ENCODE data around the gene GNPTG. TPM values are rescaled to one million over a fixed set of nuclear protein-coding genes. Genes with fewer than 3 reads are reported as not detected.

The GNPTG gene
- total and polyA plus RNA-seq, 2 of the 13 experiments (the other 11 are each of a cell fraction or from before 2014, with no cell fraction given) = 22.7 to 71.1 TPM

DNA sequence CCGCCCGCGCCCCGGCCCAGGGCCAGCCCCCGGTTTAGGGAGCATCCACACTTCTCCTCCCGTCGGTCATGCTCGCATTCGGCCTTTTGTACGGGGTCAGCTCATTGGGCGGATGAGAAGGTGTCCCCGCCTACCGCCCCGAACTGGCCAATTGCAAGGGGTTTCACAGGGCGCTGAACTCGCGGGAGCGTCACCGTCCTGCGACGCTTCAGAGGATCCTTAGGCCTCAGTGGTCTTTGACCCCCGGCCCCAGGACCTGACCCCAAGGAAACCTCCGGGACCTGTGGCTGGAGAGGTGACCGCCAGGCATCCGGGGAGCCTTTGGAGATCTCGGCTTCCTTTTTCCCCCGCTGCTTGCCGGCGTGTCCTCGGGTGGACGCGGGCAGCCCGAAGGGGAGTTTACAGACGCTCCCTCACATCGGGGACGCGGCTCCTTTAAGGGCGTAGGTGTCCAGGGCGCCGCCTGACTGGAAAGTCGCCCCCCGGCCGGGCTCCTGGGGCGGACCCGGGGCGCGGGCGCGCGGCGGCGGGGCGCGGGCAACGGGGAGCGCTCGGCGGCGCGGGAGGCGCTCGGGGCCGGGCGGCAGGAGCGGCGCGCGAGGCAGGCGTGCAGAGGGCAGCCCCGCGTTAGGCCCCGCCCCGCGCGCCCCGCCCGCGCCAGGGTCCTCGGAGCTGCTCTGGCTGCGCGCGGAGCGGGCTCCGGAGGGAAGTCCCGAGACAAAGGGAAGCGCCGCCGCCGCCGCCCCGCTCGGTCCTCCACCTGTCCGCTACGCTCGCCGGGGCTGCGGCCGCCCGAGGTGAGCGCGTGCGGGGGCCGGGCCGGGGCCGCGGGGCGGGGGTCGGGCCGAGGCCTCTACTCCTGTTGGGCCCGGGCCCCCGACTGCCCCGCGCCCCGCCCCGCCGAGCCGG, 42.5 kb upstream of the GNPTG start, which contains the start of gene UBE2I (continued):
- TF ChIP-seq ZNF180 (CRISPR knock-in tag; IDR thresholded peaks at IDR 0.05; ENCODE audit: borderline replicate concordance, low read depth) (no peak), HOXD1 (CRISPR knock-in tag; IDR thresholded peaks at IDR 0.05) (peak; percentile 19; the same call in 1 of the 2 replicates), ZFP36 (IDR thresholded peaks at IDR 0.05; ENCODE audit: borderline replicate concordance, low read depth, low read length, partially characterized antibody) (no peak), ZSCAN12 (CRISPR knock-in tag; IDR thresholded peaks at IDR 0.05) (0 out of 2 replicates have a peak, but pooled peaks have one; percentile 84), E2F5 (CRISPR knock-in tag; conservative IDR thresholded peaks at IDR 0.05) (0 out of 2 replicates have a peak, but pooled peaks have one; percentile 39), RFX3 (CRISPR knock-in tag; IDR thresholded peaks at IDR 0.05) (no peak), SNAPC5 (CRISPR knock-in tag; IDR thresholded peaks at IDR 0.05; ENCODE audit: borderline replicate concordance) (no peak), ATF7-NPFF (CRISPR knock-in tag; IDR thresholded peaks at IDR 0.05; ENCODE audit: low read depth) (no peak), ZNF121 (CRISPR knock-in tag; IDR thresholded peaks at IDR 0.05) (no peak), ZNF891 (CRISPR knock-in tag; IDR thresholded peaks at IDR 0.05) (peak; percentile 94; the same call in 1 of the 2 replicates), ZNF687 (CRISPR knock-in tag; IDR thresholded peaks at IDR 0.05) (peak; percentile 78), ZNF335 (CRISPR knock-in tag; IDR thresholded peaks at IDR 0.05) (peak; percentile 99), TCF7L2 (IDR thresholded peaks at IDR 0.05; ENCODE audit: low read depth, low read length) (no peak), ZNF558 (CRISPR knock-in tag; IDR thresholded peaks at IDR 0.05; ENCODE audit: borderline replicate concordance) (peak; percentile 96; the same call in 1 of the 2 replicates), PRPF4 (IDR thresholded peaks at IDR 0.05; ENCODE audit: low read depth, low read length, poor library complexity, severe bottlenecking) (no peak), REXO4 (CRISPR knock-in tag; IDR thresholded peaks at IDR 0.05; ENCODE audit: borderline replicate concordance) (no peak)
- TF ChIP-seq, protein P1, sequence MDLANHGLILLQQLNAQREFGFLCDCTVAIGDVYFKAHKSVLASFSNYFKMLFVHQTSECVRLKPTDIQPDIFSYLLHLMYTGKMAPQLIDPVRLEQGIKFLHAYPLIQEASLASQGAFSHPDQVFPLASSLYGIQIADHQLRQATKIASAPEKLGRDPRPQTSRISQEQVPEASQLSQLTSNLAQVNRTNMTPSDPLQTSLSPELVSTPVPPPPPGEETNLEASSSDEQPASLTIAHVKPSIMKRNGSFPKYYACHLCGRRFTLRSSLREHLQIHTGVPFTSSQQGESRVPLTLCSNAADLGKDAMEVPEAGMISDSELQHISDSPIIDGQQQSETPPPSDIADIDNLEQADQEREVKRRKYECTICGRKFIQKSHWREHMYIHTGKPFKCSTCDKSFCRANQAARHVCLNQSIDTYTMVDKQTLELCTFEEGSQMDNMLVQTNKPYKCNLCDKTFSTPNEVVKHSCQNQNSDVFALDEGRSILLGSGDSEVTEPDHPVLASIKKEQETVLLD (CRISPR knock-in tag; IDR thresholded peaks at IDR 0.05; ENCODE audit: low read depth) = no peak; the same call in 1 of the 2 replicates
